HCT116 (cell line): ENCODE measurements around the gene RSAD2.

ENCODE experiments used
- ATF3 ChIP-seq: IDR thresholded peaks from 2 replicates; pipeline ENCODE4 v1.6.1; 2012
- CEBPB ChIP-seq: IDR thresholded peaks from 2 replicates; pipeline ENCODE4 v1.6.1; 2012; ENCODE audit warnings: low read depth
- EZH2phosphoT487 ChIP-seq: fragments of 200-600 bp; IDR thresholded peaks from 2 replicates; pipeline ENCODE4 v1.6.1; 2018; ENCODE audit warnings: antibody characterized with exemption, borderline replicate concordance
- POLR2A ChIP-seq: IDR thresholded peaks from 2 replicates; pipeline ENCODE4 v1.7.0; 2011; ENCODE audit warnings: borderline replicate concordance; ENCODE audit not compliant: insufficient read depth, insufficient read length; ENCODE audit errors: extremely low read depth
- TF ChIP-seq, protein P1 (sequence below), 3 experiments: fragments of 200-600 bp in 1 of 3; sonication (generic) in 1 of 3; IDR thresholded peaks in 2 of 3; conservative IDR thresholded peaks in 1 of 3; 2 replicates each; pipeline ENCODE4 v1.5.1; 2012 to 2017; ENCODE audit warnings: low read depth in 2 of 3, low read length in 2 of 3, antibody characterized with exemption in 1 of 3, borderline replicate concordance in 1 of 3, control low read depth in 1 of 3, mild to moderate bottlenecking in 1 of 3, mixed read lengths in 1 of 3, mixed run types in 1 of 3, moderate library complexity in 1 of 3; ENCODE audit not compliant: insufficient read depth in 1 of 3
- TF ChIP-seq, protein P2 (sequence below): IDR thresholded peaks from 2 replicates; pipeline ENCODE4 v1.6.1; 2012

GRCh38 chr2:6929196-6929819, 51.7 kb downstream of the RSAD2 start:
- TF ChIP-seq, protein P1, sequence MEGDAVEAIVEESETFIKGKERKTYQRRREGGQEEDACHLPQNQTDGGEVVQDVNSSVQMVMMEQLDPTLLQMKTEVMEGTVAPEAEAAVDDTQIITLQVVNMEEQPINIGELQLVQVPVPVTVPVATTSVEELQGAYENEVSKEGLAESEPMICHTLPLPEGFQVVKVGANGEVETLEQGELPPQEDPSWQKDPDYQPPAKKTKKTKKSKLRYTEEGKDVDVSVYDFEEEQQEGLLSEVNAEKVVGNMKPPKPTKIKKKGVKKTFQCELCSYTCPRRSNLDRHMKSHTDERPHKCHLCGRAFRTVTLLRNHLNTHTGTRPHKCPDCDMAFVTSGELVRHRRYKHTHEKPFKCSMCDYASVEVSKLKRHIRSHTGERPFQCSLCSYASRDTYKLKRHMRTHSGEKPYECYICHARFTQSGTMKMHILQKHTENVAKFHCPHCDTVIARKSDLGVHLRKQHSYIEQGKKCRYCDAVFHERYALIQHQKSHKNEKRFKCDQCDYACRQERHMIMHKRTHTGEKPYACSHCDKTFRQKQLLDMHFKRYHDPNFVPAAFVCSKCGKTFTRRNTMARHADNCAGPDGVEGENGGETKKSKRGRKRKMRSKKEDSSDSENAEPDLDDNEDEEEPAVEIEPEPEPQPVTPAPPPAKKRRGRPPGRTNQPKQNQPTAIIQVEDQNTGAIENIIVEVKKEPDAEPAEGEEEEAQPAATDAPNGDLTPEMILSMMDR (IDR thresholded peaks at IDR 0.05 in 2 of 3, conservative IDR thresholded peaks at IDR 0.05 in 1 of 3; ENCODE audit: borderline replicate concordance in 1 of 3, insufficient read depth in 1 of 3, low read depth in 2 of 3, low read length in 2 of 3), result no peak
- TF ChIP-seq, protein P2, sequence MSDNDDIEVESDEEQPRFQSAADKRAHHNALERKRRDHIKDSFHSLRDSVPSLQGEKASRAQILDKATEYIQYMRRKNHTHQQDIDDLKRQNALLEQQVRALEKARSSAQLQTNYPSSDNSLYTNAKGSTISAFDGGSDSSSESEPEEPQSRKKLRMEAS, result no peak
- TF ChIP-seq POLR2A, result no peak
- TF ChIP-seq CEBPB, result no peak
- TF ChIP-seq ATF3, result no peak
- TF ChIP-seq EZH2phosphoT487, result no peak
